GM11168 (cell line): ENCODE results near the gene GATB.

Experiments
- in situ Hi-C: fragments of 300-500 bp; cut with MboI; formaldehyde crosslinking; loops from one replicate; pipeline ENCODE4 v1.12.0; 2022; ENCODE audit warnings: low sequenced_read_pairs; ENCODE audit not compliant: unreplicated experiment

GATB gene

GRCh38 chr4:151678048-151678872, 82.5 kb downstream of the GATB start:
- in situ Hi-C loops = no loop called here

DNA sequence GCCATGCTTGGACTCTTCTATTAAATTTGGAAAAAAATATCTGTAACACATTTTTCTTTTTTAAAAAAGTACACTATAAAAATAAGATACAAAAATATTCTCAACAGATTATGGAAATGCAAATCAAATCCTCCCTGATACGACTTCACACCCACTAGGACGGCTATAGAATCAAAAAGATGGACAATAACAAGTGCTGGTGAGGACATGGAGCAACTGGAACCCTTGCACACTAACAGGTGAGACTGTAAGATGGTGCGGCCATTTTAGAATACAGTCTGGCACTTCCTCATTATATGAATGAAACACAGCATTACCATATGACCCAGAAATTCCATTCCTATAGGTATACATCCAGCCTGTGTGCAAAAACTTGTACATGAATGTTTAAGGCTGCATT, 83.6 kb downstream of the GATB start:
- in situ Hi-C loops = no loop called here

DNA sequence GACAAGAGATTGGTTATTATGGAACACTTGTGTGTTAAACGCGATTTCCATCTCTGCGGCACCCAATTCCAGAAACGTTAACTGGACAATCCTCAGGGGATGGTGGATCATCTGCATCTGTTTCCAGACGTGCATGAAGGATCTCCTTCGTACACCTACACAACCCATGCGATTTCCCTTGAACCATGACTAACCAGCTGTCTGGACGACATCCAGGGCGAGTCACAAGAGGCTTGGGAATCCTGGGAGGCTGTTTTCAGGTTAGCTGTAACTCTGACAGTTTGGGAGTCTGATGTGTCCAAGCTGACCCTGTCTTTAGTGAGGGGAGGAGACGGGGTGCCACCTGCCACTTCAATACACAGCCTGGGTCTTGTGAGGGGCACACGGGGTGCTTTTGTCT, 84.5 kb downstream of the GATB start:
- in situ Hi-C loops = no loop called here

DNA sequence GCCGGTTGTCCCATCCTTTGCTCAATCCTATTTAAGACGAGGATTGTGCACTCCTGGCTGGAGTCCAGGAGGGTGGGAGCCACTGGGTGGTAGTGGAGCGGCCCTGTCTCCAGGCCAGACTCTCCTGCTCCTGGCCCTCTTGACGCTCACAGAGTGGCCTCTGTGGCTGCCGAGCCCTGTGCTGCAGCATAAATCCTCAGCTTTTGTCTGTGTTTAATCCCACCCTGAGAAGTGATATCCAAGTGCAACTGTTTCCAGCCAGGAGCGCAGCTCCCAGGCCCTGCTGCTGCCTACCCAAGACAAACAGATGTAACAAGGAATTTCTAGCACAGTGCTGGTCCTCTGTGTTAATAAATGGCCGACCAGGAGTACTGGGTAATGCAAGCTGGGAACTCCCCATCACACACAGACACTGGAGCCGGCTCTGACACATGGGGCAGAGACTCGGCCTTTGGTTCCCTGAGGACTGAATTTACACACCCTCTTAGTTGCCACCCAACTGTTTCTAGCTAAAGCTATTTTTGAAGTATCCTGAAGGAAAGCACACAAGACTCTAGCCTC, 85.3 kb downstream of the GATB start:
- in situ Hi-C loops = no loop called here

GRCh38 chr4:151674804-151675391, 85.9 kb downstream of the GATB start:
- in situ Hi-C loops = no loop called here

DNA sequence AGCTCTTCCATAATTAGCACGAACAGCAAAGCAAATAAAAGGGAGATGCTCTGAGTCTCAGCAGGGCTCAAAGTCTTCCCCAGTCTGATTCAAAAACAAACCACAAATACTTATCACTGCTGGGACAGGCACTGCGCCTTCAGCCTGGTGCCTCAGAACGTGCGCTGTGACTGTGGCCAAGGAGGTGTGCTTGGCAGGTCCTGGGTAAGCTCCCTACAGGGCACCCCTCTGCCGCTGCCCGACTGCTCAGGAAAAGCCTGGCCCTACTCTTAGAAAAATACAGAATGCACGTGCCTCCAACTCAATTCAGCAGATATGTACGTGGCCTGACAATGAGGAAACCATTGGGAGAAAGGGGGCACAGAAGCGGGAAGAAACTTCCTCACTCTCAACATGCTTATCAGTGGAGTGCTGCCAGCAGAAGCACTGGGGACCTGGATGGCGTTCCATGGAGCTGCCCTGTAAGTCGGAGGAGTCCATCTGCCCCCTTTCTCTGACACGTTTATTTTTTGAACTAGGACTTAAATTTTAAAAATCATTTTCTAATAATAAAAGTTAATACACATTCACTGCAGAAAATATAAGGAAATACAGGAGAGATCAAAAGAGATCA, 86.8 kb downstream of the GATB start:
- in situ Hi-C loops = no loop called here

DNA sequence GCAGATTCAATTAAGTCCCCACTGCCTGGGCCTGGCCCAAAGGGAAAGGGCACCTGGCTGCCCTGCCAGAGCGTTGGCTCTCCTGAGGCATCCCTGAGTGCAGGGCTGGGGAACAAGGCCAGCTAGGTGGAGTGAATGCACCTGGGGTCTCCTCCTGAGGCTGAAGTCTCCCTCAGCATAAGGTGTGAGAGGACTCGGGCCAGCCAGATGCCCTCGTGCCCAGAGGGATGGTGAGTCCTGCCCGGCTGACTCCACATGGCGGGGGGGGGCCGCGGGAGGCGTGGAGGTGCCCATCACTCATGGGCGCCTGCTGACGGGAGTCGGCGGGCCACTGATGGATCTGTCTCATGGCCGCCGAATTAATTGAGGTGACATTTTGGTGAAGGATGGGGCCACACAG, 87.8 kb downstream of the GATB start:
- in situ Hi-C loops = no loop called here

GRCh38 chr4:151671541-151672059, 89.2 kb downstream of the GATB start:
- in situ Hi-C loops = no loop called here

GRCh38 chr4:151670843-151671242, 90.0 kb downstream of the GATB start:
- in situ Hi-C loops = no loop called here

DNA sequence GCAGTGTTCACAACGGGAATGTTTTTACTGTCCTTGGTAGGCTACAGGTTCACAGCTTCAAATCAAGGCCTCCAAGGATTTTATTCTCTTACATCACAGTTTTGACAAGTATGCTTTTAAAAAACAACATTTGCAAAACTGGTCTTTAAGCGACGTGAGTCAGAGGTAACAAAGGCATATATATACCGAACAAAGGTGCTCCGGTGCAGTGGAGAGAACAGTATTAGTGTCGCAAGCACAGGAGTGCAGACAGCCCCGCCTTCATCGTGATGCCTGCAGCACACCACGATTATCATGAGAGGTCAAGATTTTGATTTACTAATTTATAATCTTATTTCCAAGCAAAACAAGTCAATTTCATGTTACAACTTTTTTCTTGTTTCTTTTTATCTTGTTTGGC, 90.8 kb downstream of the GATB start:
- in situ Hi-C loops = no loop called here

DNA sequence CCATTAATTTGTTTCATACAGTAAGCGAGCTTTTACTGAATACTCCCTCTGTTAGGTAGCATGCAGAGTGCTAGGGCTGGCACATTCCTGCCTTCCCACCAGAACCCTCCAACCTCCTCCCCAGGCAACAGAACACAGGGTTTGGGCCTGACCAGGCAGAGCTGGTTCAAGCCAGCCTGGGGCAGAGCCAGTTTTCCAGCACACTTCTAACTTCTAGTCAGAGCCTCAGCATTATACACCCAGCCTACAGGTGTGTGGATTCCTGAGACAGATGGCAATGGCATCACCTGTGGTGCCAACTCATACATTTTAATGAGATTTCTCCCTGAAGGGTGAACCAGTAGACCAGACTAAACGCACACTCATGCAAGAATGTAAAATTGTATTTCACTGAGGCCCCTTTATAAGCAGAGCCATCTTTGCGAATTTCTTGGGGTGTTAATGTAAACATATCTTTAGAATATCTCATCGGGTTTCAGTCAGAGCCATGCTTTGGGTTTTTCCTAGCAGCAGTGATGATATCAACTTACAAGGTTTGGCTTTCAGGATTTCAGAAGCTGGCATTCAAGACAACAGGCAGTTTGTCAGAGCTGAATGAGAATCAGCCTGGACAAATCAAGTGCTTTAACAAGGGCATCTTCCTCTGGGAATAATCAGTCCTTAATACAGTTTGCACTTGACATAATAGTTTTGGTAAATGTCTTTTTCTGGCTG, 92.0 kb downstream of the GATB start:
- in situ Hi-C loops = no loop called here

DNA sequence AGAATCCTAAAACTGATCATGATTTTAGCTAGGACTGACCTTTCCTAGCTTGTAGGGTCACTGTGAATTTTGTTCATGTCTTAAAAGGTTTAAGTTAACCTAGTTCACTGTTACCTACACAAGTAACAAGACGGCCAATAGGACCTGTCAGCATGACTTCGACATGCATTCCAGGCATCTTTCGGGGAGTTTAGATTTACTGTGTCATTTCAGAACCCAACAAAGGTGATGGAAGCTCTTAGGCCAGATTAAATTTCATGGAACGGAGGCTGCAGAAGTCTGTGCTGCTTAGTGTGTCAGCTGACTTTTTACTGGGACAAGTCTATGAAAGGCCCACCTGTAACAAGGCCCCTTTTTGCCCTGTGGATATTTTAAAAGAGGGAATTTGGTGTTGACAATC, 93.1 kb downstream of the GATB start:
- in situ Hi-C loops = no loop called here

DNA sequence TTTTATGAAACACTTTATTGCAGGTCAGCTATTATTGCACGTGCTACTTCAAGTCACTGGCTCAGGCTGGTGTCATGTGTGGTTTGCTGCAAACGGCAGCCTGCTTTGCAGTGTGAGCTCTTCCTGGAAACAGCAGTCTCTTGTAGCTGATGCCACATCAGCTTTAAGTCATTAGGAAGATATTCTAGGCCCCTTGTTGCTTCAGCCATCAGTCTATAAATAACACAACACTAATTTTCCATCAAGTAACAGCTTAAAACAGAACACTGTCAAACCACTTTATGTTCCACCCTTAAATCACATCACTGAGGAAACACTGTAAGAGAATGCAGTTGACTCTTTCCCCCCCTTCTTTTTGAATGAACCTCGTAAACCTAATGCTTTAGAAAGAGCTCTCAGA, 93.8 kb downstream of the GATB start:
- in situ Hi-C loops = no loop called here

- in situ Hi-C loops = no loop called here
These were observed 94.3 kb downstream of the GATB start for GRCh38 chr4:151666501-151666900.

DNA sequence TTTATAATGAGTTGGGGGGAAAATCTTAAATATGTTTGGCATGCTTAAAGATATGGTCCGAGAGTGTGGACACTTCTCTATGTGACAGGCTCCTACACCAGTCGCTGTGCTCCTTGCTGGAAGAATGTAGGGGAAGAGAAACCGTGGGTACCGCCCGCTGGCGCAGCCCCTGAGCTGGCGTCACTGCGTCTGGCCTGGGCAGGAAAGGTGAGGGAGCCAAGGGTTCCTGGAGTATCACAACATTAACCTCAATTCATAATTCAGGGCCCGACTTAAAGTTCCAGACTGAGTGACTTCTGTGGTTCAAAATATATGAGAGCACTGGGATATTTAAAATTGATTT, 95.1 kb downstream of the GATB start:
- in situ Hi-C loops = no loop called here

- in situ Hi-C loops = no loop called here
These were observed 95.6 kb downstream of the GATB start for GRCh38 chr4:151665022-151665784.

- in situ Hi-C loops = no loop called here
These were observed 96.5 kb downstream of the GATB start for GRCh38 chr4:151664289-151664688.

DNA sequence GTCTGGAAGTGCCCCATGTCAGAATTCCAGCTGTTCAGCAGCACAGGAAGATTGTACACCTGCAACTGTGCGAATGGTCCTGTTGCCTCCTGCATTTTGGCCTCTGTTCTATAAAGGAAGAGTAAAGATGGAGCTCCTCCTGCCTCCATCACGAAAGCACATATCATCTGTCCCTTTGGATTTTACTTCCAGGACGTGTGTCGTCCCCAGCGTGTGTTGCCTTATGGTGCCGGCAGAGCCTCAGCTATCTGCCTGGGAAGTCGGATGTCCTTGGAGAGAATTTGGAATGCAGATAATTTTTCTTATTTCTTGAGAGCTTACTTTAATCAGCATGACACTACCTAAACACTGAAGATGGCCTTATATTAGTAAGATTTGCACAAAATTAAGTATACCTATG, 97.7 kb downstream of the GATB start:
- in situ Hi-C loops = no loop called here

GRCh38 chr4:151661873-151662272, 98.9 kb downstream of the GATB start:
- in situ Hi-C loops = no loop called here

- in situ Hi-C loops = no loop called here
These were observed 100.1 kb downstream of the GATB start for GRCh38 chr4:151660676-151661075.
